SK-N-SH (cell line): Measurements from ENCODE around the gene UTP11. TPM values are rescaled to one million over a fixed set of nuclear protein-coding genes. Genes with fewer than 3 reads are reported as not detected.

Experiments
- CTCF ChIA-PET: fragments of 300-600, 350-600 bp; formaldehyde crosslinking; extraction: SDS; loops from one replicate; lab custom pipeline; 2021; lab: Yijun Ruan, JAX
- POLR2A ChIA-PET: fragments of 350-600 bp; sonication (Branson Sonifier 250); formaldehyde crosslinking; extraction: SDS; loops from one replicate; lab custom pipeline; 2020; ENCODE audit warnings: antibody characterized with exemption, inconsistent platforms; lab: Yijun Ruan, JAX
- DNase-seq: peaks from one replicate; pipeline ENCODE4 v3.0.0; 2012
- H2AFZ ChIP-seq: fragments of 200-600 bp; sonication (generic); 2 replicates; pipeline ENCODE4 v1.8.1; 2016; ENCODE audit warnings: antibody characterized with exemption, mild to moderate bottlenecking, low read depth
- H3F3A ChIP-seq: fragments of 200-600 bp; sonication (generic); replicated peaks from 2 replicates; pipeline ENCODE3; 2016; ENCODE audit warnings: antibody characterized with exemption, mild to moderate bottlenecking; ENCODE audit not compliant: insufficient read depth
- H3K27ac ChIP-seq, 2 experiments: fragments of 200-500 bp in 1 of 2; fragments of 200-600 bp in 1 of 2; sonication (Bioruptor generic) in 1 of 2; sonication (generic), shearing (Covaris generic) in 1 of 2; 2 replicates each; pipeline versions ENCODE4 v1.5.1 to v1.6.1; 2014 to 2016; ENCODE audit warnings: low read depth in 2 of 2, inconsistent platforms in 1 of 2, low read length in 1 of 2, mild to moderate bottlenecking in 1 of 2, mixed read lengths in 1 of 2
- H3K27me3 ChIP-seq: fragments of 200-600 bp; sonication (generic), shearing (Covaris generic); 2 replicates; pipeline ENCODE4 v1.6.1; 2016; ENCODE audit warnings: mixed run types; ENCODE audit not compliant: insufficient read depth
- H3K36me3 ChIP-seq, 2 experiments: fragments of 200-500 bp in 1 of 2; fragments of 200-600 bp in 1 of 2; sonication (Bioruptor generic) in 1 of 2; sonication (generic) in 1 of 2; replicated peaks in 1 of 2; 2 replicates each; pipeline versions ENCODE3 to v1.5.1; 2014 to 2016; ENCODE audit warnings: low read length in 1 of 2, mild to moderate bottlenecking in 1 of 2; ENCODE audit not compliant: insufficient read depth in 2 of 2, control insufficient read depth in 1 of 2
- H3K4me1 ChIP-seq, 2 experiments: fragments of 200-500 bp in 1 of 2; fragments of 200-600 bp in 1 of 2; sonication (Bioruptor generic) in 1 of 2; sonication (generic), shearing (Covaris generic) in 1 of 2; 2 replicates each; pipeline versions ENCODE4 v1.5.1 to v1.6.1; 2014 to 2016; ENCODE audit warnings: low read depth in 1 of 2, low read length in 1 of 2, mixed run types in 1 of 2; ENCODE audit not compliant: insufficient read depth in 2 of 2, control insufficient read depth in 1 of 2
- H3K4me2 ChIP-seq: fragments of 200-600 bp; sonication (generic), shearing (Covaris generic); 2 replicates; pipeline ENCODE4 v1.6.1; 2017; ENCODE audit warnings: mixed run types
- H3K4me3 ChIP-seq, 2 experiments: fragments of 200-500 bp in 1 of 2; fragments of 200-600 bp in 1 of 2; sonication (Bioruptor generic) in 1 of 2; sonication (generic), shearing (Covaris generic) in 1 of 2; 2 replicates each; pipeline versions ENCODE4 v1.5.1 to v1.8.1; 2014 to 2016; ENCODE audit warnings: low read depth in 2 of 2, inconsistent platforms in 1 of 2, low read length in 1 of 2, mild to moderate bottlenecking in 1 of 2, mixed read lengths in 1 of 2, moderate library complexity in 1 of 2
- H3K79me2 ChIP-seq: fragments of 200-600 bp; sonication (generic); 2 replicates; pipeline ENCODE4 v1.8.1; 2017; ENCODE audit warnings: mild to moderate bottlenecking; ENCODE audit not compliant: insufficient read depth
- H3K9ac ChIP-seq: fragments of 200-600 bp; sonication (generic); 2 replicates; pipeline ENCODE4 v1.6.1; 2017; ENCODE audit warnings: mixed run types
- H3K9me2 ChIP-seq: fragments of 200-600 bp; sonication (generic); 2 replicates; pipeline ENCODE4 v1.6.1; 2017; ENCODE audit warnings: mixed run types
- H3K9me3 ChIP-seq: fragments of 200-600 bp; sonication (generic); 2 replicates; pipeline ENCODE4 v1.6.1; 2017; ENCODE audit warnings: mixed run types, mild to moderate bottlenecking, moderate library complexity
- H4K20me1 ChIP-seq: fragments of 200-600 bp; sonication (generic); 2 replicates; pipeline ENCODE4 v1.6.1; 2017; ENCODE audit warnings: mild to moderate bottlenecking, mixed run types; ENCODE audit not compliant: insufficient read depth
- CTCF ChIP-seq: fragments of 200-600 bp; sonication (generic); IDR thresholded peaks from 2 replicates; pipeline ENCODE4 v1.6.1; 2017; ENCODE audit warnings: antibody characterized with exemption, mild to moderate bottlenecking, moderate library complexity
- EP300 ChIP-seq, 2 experiments: IDR thresholded peaks; 2 replicates each; pipeline versions ENCODE4 v1.4.0 to v1.6.1; 2012; ENCODE audit warnings: borderline replicate concordance in 1 of 2, low read depth in 1 of 2, low read length in 1 of 2
- GATA2 ChIP-seq: sonication (generic); formaldehyde crosslinking; IDR thresholded peaks from 2 replicates; pipeline ENCODE4 v1.5.0; 2020; ENCODE audit warnings: mild to moderate bottlenecking, missing genetic modification reagents
- IRF3 ChIP-seq: fragments of 150-350 bp; IDR thresholded peaks from 2 replicates; pipeline ENCODE4 v1.6.1; 2016; ENCODE audit warnings: mild to moderate bottlenecking, low read depth, low read length
- JUND ChIP-seq: IDR thresholded peaks from 2 replicates; pipeline ENCODE4 v1.4.0; 2012
- MAX ChIP-seq: IDR thresholded peaks from 2 replicates; pipeline ENCODE4 v1.4.0; 2012; ENCODE audit warnings: low read depth
- MXI1 ChIP-seq: IDR thresholded peaks from 2 replicates; pipeline ENCODE4 v1.6.1; 2012; ENCODE audit warnings: mild to moderate bottlenecking, low read depth, low read length, improper control_type of control experiment
- NFIC ChIP-seq: IDR thresholded peaks from 2 replicates; pipeline ENCODE4 v1.4.0; 2012; ENCODE audit warnings: borderline replicate concordance
- RAD21 ChIP-seq: IDR thresholded peaks from 2 replicates; pipeline ENCODE4 v1.6.1; 2012; ENCODE audit warnings: mild to moderate bottlenecking, low read length
- REST ChIP-seq: IDR thresholded peaks from 2 replicates; pipeline ENCODE4 v1.6.1; 2012; ENCODE audit warnings: mild to moderate bottlenecking, low read depth, low read length, moderate library complexity
- SMC3 ChIP-seq: IDR thresholded peaks from 2 replicates; pipeline ENCODE4 v1.6.1; 2012; ENCODE audit warnings: low read depth, low read length, improper control_type of control experiment
- USF1 ChIP-seq: IDR thresholded peaks from 2 replicates; pipeline ENCODE4 v1.4.0; 2012; ENCODE audit warnings: low read depth, borderline replicate concordance
- USF2 ChIP-seq: fragments of 150-350 bp; IDR thresholded peaks from 2 replicates; pipeline ENCODE4 v1.6.1; 2017; ENCODE audit warnings: antibody characterized with exemption, low read length, low read depth, borderline replicate concordance
- YY1 ChIP-seq: IDR thresholded peaks from 2 replicates; pipeline ENCODE4 v1.4.0; 2012; ENCODE audit warnings: low read depth, mild to moderate bottlenecking
- WGBS: methylation state at CpG from one replicate; pipeline ENCODE4 v1.1.6; 2017; ENCODE audit warnings: low lambda C conversion rate; 5-methylcytosine and 5-hydroxymethylcytosine counted together
- polyA plus RNA-seq, 3 experiments: library from polyadenylated mRNA; depleted of rRNA; stranded (reverse); fragments of >200 nt; gene quantifications; 2 replicates each; pipeline ENCODE4 v1.2.3, GENCODE V29; 2012

The UTP11 gene
- polyA plus RNA-seq, 1 of the 3 experiments (the other 2 are of a cell fraction), result 26.8 TPM

GRCh38 chr1:38026592-38027200 is 14.2 kb downstream of the UTP11 start:
- Histone ChIP-seq H3K4me3 (peak overlapping the region in 1 of 2 experiments; percentile 21; a peak in 1 of 4 replicates), H3K36me3 (peaks cover 33 to 38% of the 10 kb centered on the region in 2 experiments), H3F3A (peaks cover 19% of the 10 kb centered on the region), H3K9ac (no peak overlapping the region), H3K27me3 (no peaks in the 10 kb centered on the region), H4K20me1 (no peaks in the 10 kb centered on the region), H3K79me2 (no peaks in the 10 kb centered on the region), H3K27ac (no peak overlapping the region), H3K4me1 (peaks cover 31 to 34% of the 10 kb centered on the region in 2 experiments; a peak in 3 of 4 replicates), H3K9me3 (no peaks in the 10 kb centered on the region), H3K9me2 (no peaks in the 10 kb centered on the region), H3K4me2 (no peak overlapping the region), H2AFZ (no peak overlapping the region)
- ChIA-PET POLR2A (no interaction called here), CTCF (interaction anchor here (0.8 to 6.6 kb wide), 15 partner anchors 8 to 808 kb away, joined by 3 to 52 read pairs (median 5); partner anchors contain the start of gene UTP11)
- TF ChIP-seq EP300 (IDR thresholded peaks at IDR 0.05; ENCODE audit: borderline replicate concordance in 1 of 2, low read depth in 1 of 2, low read length in 1 of 2) (no peak), SMC3 (peak; percentile 72), MXI1 (no peak), USF1 (no peak), CTCF (peak; percentile 81), RAD21 (peak; percentile 75), JUND (no peak)
- no peak for DNase-seq
- 86% methylated on average over 8 of the region's 8 CpGs for WGBS

- Histone ChIP-seq H3K36me3 (peaks cover 26 to 32% of the 10 kb centered on the region in 2 experiments), H3F3A (peaks cover 14% of the 10 kb centered on the region), H3K9ac (no peak overlapping the region), H4K20me1 (no peaks in the 10 kb centered on the region), H2AFZ (no peak overlapping the region), H3K4me2 (no peak overlapping the region), H3K79me2 (no peaks in the 10 kb centered on the region), H3K27me3 (no peaks in the 10 kb centered on the region), H3K9me2 (no peaks in the 10 kb centered on the region), H3K4me3 (no peak overlapping the region), H3K9me3 (no peaks in the 10 kb centered on the region), H3K4me1 (peaks cover 31 to 34% of the 10 kb centered on the region in 2 experiments; a peak in 3 of 4 replicates), H3K27ac (no peak overlapping the region)
- POLR2A ChIA-PET, result no interaction called here
- TF ChIP-seq REST (no peak), MAX (no peak), GATA2 (CRISPR knock-in tag) (no peak), IRF3 (no peak), YY1 (no peak), NFIC (no peak), RAD21 (no peak), USF2 (no peak)
- CTCF ChIA-PET, result interaction anchor here (0.7 to 6.6 kb wide), 17 partner anchors 9 to 807 kb away, joined by 3 to 52 read pairs (median 5); partner anchors contain the start of gene UTP11
- DNase-seq, result no peak
- 88% methylated on average over 11 of the region's 19 CpGs for WGBS
Observed at GRCh38 chr1:38027201-38028104, 14.9 kb downstream of the UTP11 start.
